HepG2 (cell line): ENCODE measurements around the gene KDELR3. TPM values are rescaled to one million over a fixed set of nuclear protein-coding genes. Genes with fewer than 3 reads are reported as not detected.

ENCODE experiments used
- ATAC-seq: fragments of 200-7000 bp; cut with Tn5 transposase; 3 replicates; pipeline ENCODE4 v1.9.1; 2020; ENCODE audit warnings: mild to moderate bottlenecking, moderate library complexity
- BruUV-seq: library from RNA; stranded (reverse); fragments of 400-500 nt; replicated peaks from 2 replicates; lab custom pipeline; 2021; lab: Mats Ljungman, UMichigan
- CTCF ChIA-PET: fragments of 300-600 bp; formaldehyde crosslinking; extraction: SDS; loops from one replicate; lab custom pipeline; 2021; ENCODE audit warnings: low total read pairs, inconsistent platforms, low intra/inter-chr PET ratio; lab: Yijun Ruan, JAX
- POLR2A ChIA-PET: fragments of 350-600 bp; sonication (Branson Sonifier 250); formaldehyde crosslinking; loops from one replicate; lab custom pipeline; 2020; ENCODE audit warnings: antibody characterized with exemption, inconsistent platforms; lab: Yijun Ruan, JAX
- DNase-seq: peaks from one replicate; pipeline ENCODE4 v3.0.0-alpha.2; 2015; ENCODE audit warnings: low spot score
- FAIRE-seq: peaks from 3 replicates; lab custom pipeline; 2011; peaks lifted over from hg19 to GRCh38; lab: Jason Lieb, UNC
- H2AFZ ChIP-seq: one replicate; pipeline ENCODE4 v1.6.1; 2011; ENCODE audit warnings: low read length, inconsistent platforms
- H3K27ac ChIP-seq: fragments of 300-600 bp; 3 replicates; pipeline ENCODE4 v1.8.0; 2011; ENCODE audit warnings: mixed run types, mild to moderate bottlenecking, mixed read lengths, low read length, inconsistent platforms; ENCODE audit not compliant: insufficient read depth; ENCODE audit errors: extremely low read length
- H3K27me3 ChIP-seq, 2 experiments: fragments of 200-600 bp in 1 of 2; 2 replicates in 1 of 2; 3 replicates in 1 of 2; pipeline versions ENCODE4 v1.6.0 to v1.8.0; 2011; ENCODE audit warnings: low read length in 2 of 2, mild to moderate bottlenecking in 2 of 2, moderate library complexity in 2 of 2, inconsistent platforms in 1 of 2; ENCODE audit not compliant: insufficient read depth in 2 of 2, control insufficient read depth in 1 of 2
- H3K36me3 ChIP-seq, 2 experiments: fragments of 200-600 bp in 1 of 2; replicated peaks in 1 of 2; 2 replicates in 1 of 2; 3 replicates in 1 of 2; pipeline versions ENCODE4 v1.5.1 to v1.8.0; 2011; ENCODE audit warnings: low read length in 2 of 2, inconsistent platforms in 1 of 2; ENCODE audit not compliant: insufficient read depth in 2 of 2, control insufficient read depth in 1 of 2
- H3K4me1 ChIP-seq: 2 replicates; pipeline ENCODE4 v1.5.1; 2012; ENCODE audit warnings: low read length, inconsistent platforms; ENCODE audit not compliant: insufficient read depth
- H3K4me2 ChIP-seq: 2 replicates; pipeline ENCODE4 v1.6.0; 2011; ENCODE audit warnings: low read depth, low read length, inconsistent platforms
- H3K4me3 ChIP-seq, 3 experiments: fragments of 200-600 bp in 1 of 3; sonication (generic), shearing (Covaris generic) in 1 of 3; replicated peaks in 1 of 3; 2 replicates each; pipeline ENCODE4 v1.5.1; 2011 to 2016; ENCODE audit warnings: low read length in 3 of 3, inconsistent platforms in 2 of 3, low read depth in 2 of 3, mild to moderate bottlenecking in 2 of 3, control low read depth in 1 of 3, mixed read lengths in 1 of 3; ENCODE audit not compliant: insufficient read depth in 1 of 3
- H3K79me2 ChIP-seq: one replicate; pipeline ENCODE4 v1.6.1; 2011; ENCODE audit warnings: low read length, inconsistent platforms; ENCODE audit not compliant: insufficient read depth
- H3K9ac ChIP-seq: 2 replicates; pipeline ENCODE4 v1.6.0; 2011; ENCODE audit warnings: mild to moderate bottlenecking, low read depth, low read length, inconsistent platforms; ENCODE audit not compliant: insufficient read depth
- H3K9me3 ChIP-seq: 2 replicates; pipeline ENCODE4 v1.5.1; 2012; ENCODE audit warnings: mild to moderate bottlenecking, low read length
- H4K20me1 ChIP-seq: 2 replicates; pipeline ENCODE4 v1.6.0; 2011; ENCODE audit warnings: inconsistent platforms, mild to moderate bottlenecking, low read length, moderate library complexity; ENCODE audit not compliant: insufficient read depth
- AGO2 ChIP-seq: fragments of 200-400 bp; formaldehyde crosslinking; optimal IDR thresholded peaks from 2 replicates; pipeline ENCODE3; 2017; ENCODE audit warnings: mild to moderate bottlenecking, low read depth, low read length, moderate library complexity
- CREBL2 ChIP-seq: sonication (generic); formaldehyde crosslinking; IDR thresholded peaks from 2 replicates; pipeline ENCODE4 v1.8.1; 2023; ENCODE audit warnings: missing genetic modification reagents, mild to moderate bottlenecking, borderline replicate concordance
- HOMEZ ChIP-seq: IDR thresholded peaks from 2 replicates; pipeline ENCODE4 v1.6.1; 2016; ENCODE audit warnings: low read depth
- TBX3 ChIP-seq: fragments of 450-650 bp; IDR thresholded peaks from 2 replicates; pipeline ENCODE4 v1.6.1; 2017; ENCODE audit warnings: antibody characterized with exemption, mild to moderate bottlenecking, inconsistent platforms, borderline replicate concordance
- ZGPAT ChIP-seq: IDR thresholded peaks from 2 replicates; pipeline ENCODE4 v1.6.1; 2016; ENCODE audit warnings: mild to moderate bottlenecking
- ZNF20 ChIP-seq: sonication (generic); formaldehyde crosslinking; IDR thresholded peaks from 2 replicates; pipeline ENCODE4 v1.4.0; 2020; ENCODE audit warnings: mild to moderate bottlenecking, moderate library complexity, missing genetic modification reagents
- ZNF33B ChIP-seq: sonication (generic); formaldehyde crosslinking; IDR thresholded peaks from 2 replicates; pipeline ENCODE4 v1.5.1; 2020; ENCODE audit warnings: mild to moderate bottlenecking, missing genetic modification reagents
- ZSCAN21 ChIP-seq: sonication (generic); formaldehyde crosslinking; IDR thresholded peaks from 2 replicates; pipeline ENCODE4 v1.8.0; 2022; ENCODE audit warnings: mild to moderate bottlenecking, missing genetic modification reagents, moderate library complexity, borderline replicate concordance
- WGBS: methylation state at CpG from one replicate; pipeline ENCODE4 v1.1.6; 2017; ENCODE audit warnings: low lambda C conversion rate; 5-methylcytosine and 5-hydroxymethylcytosine counted together
- in situ Hi-C: cut with HindIII; loops from 2 replicates; pipeline ENCODE4 v1.10.0; 2017; ENCODE audit warnings: low pct_unique_long_range_greater_than_20kb; ENCODE audit not compliant: extremely low pct_ligation_motif_present
- intact Hi-C: fragments of 100-400 bp; cut with micrococcal nuclease; formaldehyde crosslinking; loops from one replicate; pipeline ENCODE4 v1.10.0; 2022; ENCODE audit not compliant: unreplicated experiment
- polyA plus RNA-seq, 8 experiments: library from polyadenylated mRNA; depleted of rRNA in 3 of 8; stranded (reverse) in 7 of 8; unstranded in 1 of 8; fragments of >200 nt; fragmentation: Illumina TruSeq in 4 of 8; extraction: Trizol in 4 of 8; gene quantifications; 2 replicates each; pipeline versions ENCODE4 v1.2.1 to v1.2.3, GENCODE V29; 2011 to 2016; ENCODE audit warnings: low read depth in 4 of 8, missing spikeins in 1 of 8, mixed read lengths in 1 of 8; ENCODE audit not compliant: insufficient read depth in 1 of 8
- total RNA-seq, 5 experiments: library from RNA; depleted of rRNA; stranded (reverse); fragments of >200 nt; fragmentation: Illumina TruSeq; extraction: Trizol; gene quantifications; 2 replicates each; pipeline ENCODE4 v1.2.3, GENCODE V29; 2016; ENCODE audit warnings: low read depth in 1 of 5

The KDELR3 gene
- total and polyA plus RNA-seq, 2 of the 13 experiments (the other 11 are each of a cell fraction or from before 2014, with no cell fraction given): 24.2 to 65.7 TPM

- 91% methylated on average over 28 of the region's 31 CpGs for WGBS
Measured at GRCh38 chr22:38427940-38428339, 40.0 kb upstream of the KDELR3 start.

More at GRCh38 chr22:38427940-38428339, 40.0 kb upstream of the KDELR3 start:
- Histone ChIP-seq H3K36me3 (no peaks in the 10 kb centered on the region), H3K27ac (no peak overlapping the region), H3K4me1 (peaks cover 23% of the 10 kb centered on the region), H3K4me3 (no peak overlapping the region), H4K20me1 (no peaks in the 10 kb centered on the region), H2AFZ (no peak overlapping the region), H3K9ac (no peak overlapping the region)
- FAIRE-seq (no peak), DNase-seq (no peak)
- BruUV-seq: no TSS peak
- CTCF ChIA-PET: no interaction called here
- no peak for TF ChIP-seq HOMEZ
- TF ChIP-seq ZGPAT (CRISPR knock-in tag): no peak
- no peak for TF ChIP-seq ZNF20 (CRISPR knock-in tag)
- no peak for TF ChIP-seq AGO2
- TF ChIP-seq CREBL2 (CRISPR knock-in tag): no peak
- TF ChIP-seq ZNF33B (CRISPR knock-in tag): no peak
- TF ChIP-seq TBX3: no peak
- no peak for TF ChIP-seq ZSCAN21 (CRISPR knock-in tag)
- TF ChIP-seq, all 625 proteins: peak for 0
- in situ Hi-C loops: no loop called here
- Histone ChIP-seq H3K79me2 (no peaks in the 10 kb centered on the region), H3K4me2 (no peak overlapping the region), H3K27me3 (peaks cover 2 to 5% of the 10 kb centered on the region in 2 experiments; a peak in 1 of 5 replicates), H3K9me3 (no peaks in the 10 kb centered on the region)
- ATAC-seq: no peak
- POLR2A ChIA-PET: no interaction called here
- intact Hi-C loops: no loop called here
